HepG2 (cell line): Measurements from ENCODE around the gene PODN. TPM values are rescaled to one million over a fixed set of nuclear protein-coding genes. Genes with fewer than 3 reads are reported as not detected.
A peak's percentile ranks its signal among the peaks of the same experiment; 100 is the strongest.

Experiments used
- CREB1 ChIP-seq, 2 experiments: fragments of 450-650 bp in 1 of 2; IDR thresholded peaks; 2 replicates each; pipeline ENCODE4 v1.6.1; 2016 to 2017; ENCODE audit warnings: control low read depth in 1 of 2, mild to moderate bottlenecking in 1 of 2, missing compliant biosample characterization in 1 of 2, missing genetic modification characterization in 1 of 2
- CREBL2 ChIP-seq: sonication (generic); formaldehyde crosslinking; IDR thresholded peaks from 2 replicates; pipeline ENCODE4 v1.8.1; 2023; ENCODE audit warnings: missing genetic modification reagents, mild to moderate bottlenecking, borderline replicate concordance
- FOXK1 ChIP-seq: sonication (generic); formaldehyde crosslinking; IDR thresholded peaks from 2 replicates; pipeline ENCODE4 v1.4.0; 2020; ENCODE audit warnings: low read depth, missing genetic modification reagents, borderline replicate concordance
- HDAC6 ChIP-seq: fragments of 200-600 bp; sonication (generic); IDR thresholded peaks from 2 replicates; pipeline ENCODE4 v1.7.0; 2017; ENCODE audit warnings: mild to moderate bottlenecking, antibody characterized with exemption, low read length, low read depth
- UBTF ChIP-seq: sonication (generic); formaldehyde crosslinking; IDR thresholded peaks from 2 replicates; pipeline ENCODE4 v1.4.0; 2020; ENCODE audit warnings: mild to moderate bottlenecking, missing genetic modification reagents
- ZNF121 ChIP-seq: sonication (generic); formaldehyde crosslinking; IDR thresholded peaks from 2 replicates; pipeline ENCODE4 v1.5.0; 2020; ENCODE audit warnings: mild to moderate bottlenecking, missing genetic modification reagents
- ZNF407 ChIP-seq: sonication (generic); formaldehyde crosslinking; IDR thresholded peaks from one replicate; pipeline ENCODE4 v1.5.1; 2020; ENCODE audit warnings: mild to moderate bottlenecking, missing genetic modification reagents; ENCODE audit errors: not compliant biosample characterization
- ZNF670 ChIP-seq: sonication (generic); formaldehyde crosslinking; IDR thresholded peaks from 2 replicates; pipeline ENCODE4 v1.8.0; 2022; ENCODE audit warnings: mild to moderate bottlenecking, missing genetic modification reagents, borderline replicate concordance
- ZNF775 ChIP-seq: sonication (generic); formaldehyde crosslinking; IDR thresholded peaks from 2 replicates; pipeline ENCODE4 v1.4.0; 2020; ENCODE audit warnings: missing genetic modification reagents, mild to moderate bottlenecking, moderate library complexity, borderline replicate concordance
- polyA plus RNA-seq, 8 experiments: library from polyadenylated mRNA; depleted of rRNA in 3 of 8; stranded (reverse) in 7 of 8; unstranded in 1 of 8; fragments of >200 nt; fragmentation: Illumina TruSeq in 4 of 8; extraction: Trizol in 4 of 8; gene quantifications; 2 replicates each; pipeline versions ENCODE4 v1.2.1 to v1.2.3, GENCODE V29; 2011 to 2016; ENCODE audit warnings: low read depth in 4 of 8, missing spikeins in 1 of 8, mixed read lengths in 1 of 8; ENCODE audit not compliant: insufficient read depth in 1 of 8
- total RNA-seq, 5 experiments: library from RNA; depleted of rRNA; stranded (reverse); fragments of >200 nt; fragmentation: Illumina TruSeq; extraction: Trizol; gene quantifications; 2 replicates each; pipeline ENCODE4 v1.2.3, GENCODE V29; 2016; ENCODE audit warnings: low read depth in 1 of 5
- TF ChIP-seq, protein P1 (sequence below): sonication (generic); formaldehyde crosslinking; IDR thresholded peaks from 2 replicates; pipeline ENCODE4 v1.4.0; 2020; ENCODE audit warnings: missing genetic modification reagents, low read depth, mild to moderate bottlenecking, borderline replicate concordance
- TF ChIP-seq, protein P2 (sequence below): sonication (generic); formaldehyde crosslinking; IDR thresholded peaks from 2 replicates; pipeline ENCODE4 v1.4.0; 2020; ENCODE audit warnings: missing genetic modification reagents
- TF ChIP-seq, protein P3 (sequence below): sonication (generic); formaldehyde crosslinking; IDR thresholded peaks from 2 replicates; pipeline ENCODE4 v1.4.0; 2020; ENCODE audit warnings: missing genetic modification reagents, borderline replicate concordance

Gene PODN
- total and polyA plus RNA-seq, 2 of the 13 experiments (the other 11 are each of a cell fraction or from before 2014, with no cell fraction given), result 0.13 TPM; not detected in 1

DNA sequence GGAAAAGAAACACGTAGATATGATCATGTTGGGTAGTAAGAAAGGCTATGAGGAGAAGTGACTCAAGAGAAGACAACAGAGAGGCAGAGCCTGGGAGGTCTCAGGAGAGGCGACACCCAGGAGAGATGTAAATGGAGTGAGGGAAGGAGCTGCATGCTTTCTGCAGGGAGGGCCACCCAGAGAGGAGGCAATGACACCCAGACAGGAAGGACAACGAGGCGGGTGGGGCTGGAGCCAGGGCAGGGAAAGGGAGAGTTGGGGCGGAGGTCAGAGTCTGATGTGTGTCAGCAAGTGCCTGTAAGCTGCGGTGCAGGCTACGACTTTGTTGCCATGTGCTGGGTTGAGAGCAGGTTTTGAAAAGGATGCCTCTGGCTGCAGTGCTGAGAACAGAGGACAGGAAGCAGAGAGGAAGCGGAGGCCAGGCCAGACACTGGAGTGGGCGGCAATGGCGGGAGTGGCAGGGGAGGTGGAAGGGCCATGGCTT, 49.1 kb downstream of the PODN start (continued):
- TF ChIP-seq ZNF407 (CRISPR knock-in tag) (peak; percentile 18), ZNF670 (no peak), ZNF775 (CRISPR knock-in tag) (no peak), HDAC6 (no peak), CREBL2 (CRISPR knock-in tag) (no peak), UBTF (CRISPR knock-in tag) (peak; percentile 84), CREB1 (IDR thresholded peaks at IDR 0.05) (peak; percentile 60; the same call in 1 of the 2 replicates), CREB1 (CRISPR knock-in tag; IDR thresholded peaks at IDR 0.05) (no peak; the same call in 1 of the 2 replicates), FOXK1 (CRISPR knock-in tag) (0 out of 2 replicates have a peak, but pooled peaks have one; percentile 18), ZNF121 (CRISPR knock-in tag) (0 out of 2 replicates have a peak, but pooled peaks have one; percentile 14)
- TF ChIP-seq, protein P1, sequence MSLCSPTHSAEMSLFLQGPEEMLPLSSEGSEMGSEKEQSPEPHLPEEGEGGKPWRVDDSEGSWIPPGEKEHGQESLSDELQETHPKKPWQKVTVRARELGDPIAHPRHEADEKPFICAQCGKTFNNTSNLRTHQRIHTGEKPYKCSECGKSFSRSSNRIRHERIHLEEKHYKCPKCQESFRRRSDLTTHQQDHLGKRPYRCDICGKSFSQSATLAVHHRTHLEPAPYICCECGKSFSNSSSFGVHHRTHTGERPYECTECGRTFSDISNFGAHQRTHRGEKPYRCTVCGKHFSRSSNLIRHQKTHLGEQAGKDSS (CRISPR knock-in tag), result peak; percentile 78; the same call in 1 of the 2 replicates
- TF ChIP-seq, protein P2, sequence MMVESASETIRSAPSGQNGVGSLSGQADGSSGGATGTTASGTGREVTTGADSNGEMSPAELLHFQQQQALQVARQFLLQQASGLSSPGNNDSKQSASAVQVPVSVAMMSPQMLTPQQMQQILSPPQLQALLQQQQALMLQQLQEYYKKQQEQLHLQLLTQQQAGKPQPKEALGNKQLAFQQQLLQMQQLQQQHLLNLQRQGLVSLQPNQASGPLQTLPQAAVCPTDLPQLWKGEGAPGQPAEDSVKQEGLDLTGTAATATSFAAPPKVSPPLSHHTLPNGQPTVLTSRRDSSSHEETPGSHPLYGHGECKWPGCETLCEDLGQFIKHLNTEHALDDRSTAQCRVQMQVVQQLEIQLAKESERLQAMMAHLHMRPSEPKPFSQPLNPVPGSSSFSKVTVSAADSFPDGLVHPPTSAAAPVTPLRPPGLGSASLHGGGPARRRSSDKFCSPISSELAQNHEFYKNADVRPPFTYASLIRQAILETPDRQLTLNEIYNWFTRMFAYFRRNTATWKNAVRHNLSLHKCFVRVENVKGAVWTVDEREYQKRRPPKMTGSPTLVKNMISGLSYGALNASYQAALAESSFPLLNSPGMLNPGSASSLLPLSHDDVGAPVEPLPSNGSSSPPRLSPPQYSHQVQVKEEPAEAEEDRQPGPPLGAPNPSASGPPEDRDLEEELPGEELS, result peak; percentile 70
- TF ChIP-seq, protein P3, sequence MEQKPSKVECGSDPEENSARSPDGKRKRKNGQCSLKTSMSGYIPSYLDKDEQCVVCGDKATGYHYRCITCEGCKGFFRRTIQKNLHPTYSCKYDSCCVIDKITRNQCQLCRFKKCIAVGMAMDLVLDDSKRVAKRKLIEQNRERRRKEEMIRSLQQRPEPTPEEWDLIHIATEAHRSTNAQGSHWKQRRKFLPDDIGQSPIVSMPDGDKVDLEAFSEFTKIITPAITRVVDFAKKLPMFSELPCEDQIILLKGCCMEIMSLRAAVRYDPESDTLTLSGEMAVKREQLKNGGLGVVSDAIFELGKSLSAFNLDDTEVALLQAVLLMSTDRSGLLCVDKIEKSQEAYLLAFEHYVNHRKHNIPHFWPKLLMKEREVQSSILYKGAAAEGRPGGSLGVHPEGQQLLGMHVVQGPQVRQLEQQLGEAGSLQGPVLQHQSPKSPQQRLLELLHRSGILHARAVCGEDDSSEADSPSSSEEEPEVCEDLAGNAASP (CRISPR knock-in tag), result no peak
